ENCODE results near the gene TBATA. TPM values are rescaled to one million over a fixed set of nuclear protein-coding genes. Genes with fewer than 3 reads are reported as not detected.

The TBATA gene
- total RNA-seq, 4 donors from 2014 or later, result not detected

- WGBS, 2 donors, result 73 to 80% methylated on average over 2 of the region's 2 CpGs
- H3K27ac ChIP-seq, result no peak overlapping the region
- H3K4me3 ChIP-seq, result no peak overlapping the region
- no peaks in the 10 kb centered on the region for H3K27me3 ChIP-seq
- H3K9me3 ChIP-seq, result no peaks in the 10 kb centered on the region
- H3K4me1 ChIP-seq, result no peaks in the 10 kb centered on the region
- no peak for DNase-seq (ENCODE audit: low spot score in 2 of 2)
- no peaks in the 10 kb centered on the region for H3K36me3 ChIP-seq
- TF ChIP-seq CTCF (IDR thresholded peaks at IDR 0.05), result no peak
- no peak for TF ChIP-seq EP300 (IDR thresholded peaks at IDR 0.05)
- no peak for TF ChIP-seq POLR2A (IDR thresholded peaks at IDR 0.05)
Observed at GRCh38 chr10:70804421-70804808, 19.2 kb upstream of the TBATA start.

DNA sequence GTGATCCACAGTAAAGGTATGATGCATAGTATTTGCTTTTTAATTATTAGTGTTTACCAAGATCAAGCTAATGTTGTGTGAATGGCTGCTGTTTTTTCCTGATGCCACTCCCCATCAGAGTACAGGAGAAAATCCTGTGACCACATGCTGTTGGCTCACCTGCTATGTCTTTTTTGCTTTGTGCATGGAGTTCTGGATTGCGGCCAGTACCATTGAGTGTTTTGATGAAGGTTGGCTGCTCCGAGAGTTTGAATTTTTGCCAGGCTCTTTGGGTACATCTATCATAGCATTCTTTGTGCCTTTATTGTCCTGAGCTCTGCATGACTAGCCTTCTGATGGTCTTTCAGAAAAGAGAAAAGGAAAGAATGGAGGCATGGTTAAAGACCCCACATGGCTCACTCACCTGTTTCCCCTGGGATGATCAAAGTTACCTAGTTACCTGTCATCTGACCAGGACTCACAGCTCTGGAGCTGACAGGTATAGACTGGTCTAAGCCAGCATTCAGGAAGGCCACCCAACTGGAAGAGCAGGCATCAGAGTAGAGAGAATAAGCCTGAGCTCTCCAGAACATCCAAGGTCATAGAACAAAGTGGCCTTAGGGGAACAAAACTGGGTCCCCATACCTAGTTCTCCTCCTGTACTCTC, 18.7 kb upstream of the TBATA start:
- Histone ChIP-seq H3K36me3 (no peaks in the 10 kb centered on the region), H3K9me3 (no peaks in the 10 kb centered on the region), H3K4me1 (no peaks in the 10 kb centered on the region), H3K4me3 (no peak overlapping the region), H3K27ac (no peak overlapping the region), H3K27me3 (no peaks in the 10 kb centered on the region)
- TF ChIP-seq CTCF (IDR thresholded peaks at IDR 0.05) (no peak), EP300 (IDR thresholded peaks at IDR 0.05) (no peak), POLR2A (IDR thresholded peaks at IDR 0.05) (no peak)
- 73 to 93% methylated on average over 2 of the region's 2 CpGs for WGBS, 2 donors
- DNase-seq (ENCODE audit: low spot score in 2 of 2), result no peak

DNA sequence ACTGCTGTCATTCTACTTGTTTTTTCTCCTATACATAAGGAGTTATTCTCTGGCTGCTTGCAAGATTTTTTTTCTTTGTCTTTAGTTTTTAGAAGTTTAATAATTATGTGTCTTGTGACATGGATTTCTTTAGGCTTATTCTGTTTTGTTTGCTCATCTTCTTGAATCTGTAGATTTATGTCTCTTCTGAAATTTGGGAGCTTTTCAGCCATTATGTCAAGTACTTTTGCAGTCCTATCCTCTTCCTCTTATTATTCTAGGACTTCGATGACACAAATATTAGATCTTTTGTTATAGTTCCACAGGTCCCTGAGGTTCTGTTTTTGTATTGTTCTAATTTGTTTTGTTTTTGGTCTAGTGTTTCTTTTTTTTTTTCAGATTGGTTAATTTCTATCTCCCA, 16.7 kb upstream of the TBATA start:
- Histone ChIP-seq H3K9me3 (no peaks in the 10 kb centered on the region), H3K4me3 (no peak overlapping the region), H3K27ac (no peak overlapping the region), H3K27me3 (peaks cover 0 to 8% of the 10 kb centered on the region in 2 donors), H3K36me3 (no peaks in the 10 kb centered on the region), H3K4me1 (no peaks in the 10 kb centered on the region)
- 70 to 76% methylated on average over 1 of the region's 1 CpG for WGBS, 2 donors
- DNase-seq (ENCODE audit: low spot score in 2 of 2), result no peak
- TF ChIP-seq POLR2A (IDR thresholded peaks at IDR 0.05), result no peak
- no peak for TF ChIP-seq CTCF (IDR thresholded peaks at IDR 0.05)
- no peak for TF ChIP-seq EP300 (IDR thresholded peaks at IDR 0.05)

- Histone ChIP-seq H3K9me3 (no peaks in the 10 kb centered on the region), H3K4me1 (no peaks in the 10 kb centered on the region), H3K27me3 (peaks cover 0 to 8% of the 10 kb centered on the region in 2 donors), H3K4me3 (no peak overlapping the region), H3K27ac (no peak overlapping the region), H3K36me3 (no peaks in the 10 kb centered on the region)
- TF ChIP-seq CTCF (IDR thresholded peaks at IDR 0.05), result no peak
- no peak for TF ChIP-seq EP300 (IDR thresholded peaks at IDR 0.05)
- no peak for TF ChIP-seq POLR2A (IDR thresholded peaks at IDR 0.05)
- no peak for DNase-seq (ENCODE audit: low spot score in 2 of 2)
- 71 to 83% methylated on average over 5 of the region's 5 CpGs for WGBS, 2 donors
Observed at GRCh38 chr10:70799124-70799523, 13.9 kb upstream of the TBATA start.

DNA sequence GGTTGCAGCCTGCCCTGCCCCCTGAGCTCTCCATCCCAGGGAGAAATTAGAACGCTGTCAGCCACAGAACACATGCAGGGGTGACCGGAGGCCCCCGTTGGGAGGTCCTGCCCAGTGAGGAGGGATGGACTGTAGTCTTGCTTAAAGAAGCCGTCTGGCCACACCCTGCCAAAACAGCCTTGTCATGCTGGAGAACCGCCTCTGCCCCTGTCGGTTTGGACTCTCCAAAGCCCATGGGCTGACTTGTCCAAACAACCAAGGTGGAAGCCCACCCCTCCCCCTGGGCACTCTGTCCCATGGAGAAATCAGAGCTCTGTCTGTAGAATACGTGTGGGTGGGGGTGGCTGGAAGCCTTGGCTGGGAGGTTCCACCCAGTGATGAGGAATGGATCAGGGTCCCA, 12.7 kb upstream of the TBATA start:
- Histone ChIP-seq H3K4me3 (no peak overlapping the region), H3K9me3 (no peaks in the 10 kb centered on the region), H3K36me3 (no peaks in the 10 kb centered on the region), H3K27ac (no peak overlapping the region), H3K4me1 (no peaks in the 10 kb centered on the region), H3K27me3 (peaks cover 0 to 8% of the 10 kb centered on the region in 2 donors)
- DNase-seq (ENCODE audit: low spot score in 2 of 2), result no peak
- WGBS, 2 donors, result 66 to 69% methylated on average over 6 to 7 of the region's 7 CpGs
- TF ChIP-seq EP300 (IDR thresholded peaks at IDR 0.05), result no peak

- WGBS, 2 donors, result 81 to 86% methylated on average over 1 of the region's 1 CpG
- DNase-seq (ENCODE audit: low spot score in 2 of 2), result no peak
Observed at GRCh38 chr10:70795613-70796012, 10.4 kb upstream of the TBATA start.

More at GRCh38 chr10:70795613-70796012, 10.4 kb upstream of the TBATA start:
- Histone ChIP-seq H3K4me3 (no peak overlapping the region), H3K4me1 (no peaks in the 10 kb centered on the region), H3K27ac (no peak overlapping the region), H3K9me3 (no peaks in the 10 kb centered on the region), H3K27me3 (peaks cover 0 to 8% of the 10 kb centered on the region in 2 donors), H3K36me3 (no peaks in the 10 kb centered on the region)
- TF ChIP-seq EP300 (IDR thresholded peaks at IDR 0.05), result no peak
- TF ChIP-seq POLR2A (IDR thresholded peaks at IDR 0.05), result no peak
- no peak for TF ChIP-seq CTCF (IDR thresholded peaks at IDR 0.05)
